Ovary (tissue), 3 donors: ENCODE data around the gene AKAP12.

Source experiments
- CTCF ChIP-seq, 3 donors: fragments of 450-650 bp in 2 of 3; fragments of 200-600 bp in 1 of 3; IDR thresholded peaks; one replicate each; pipeline versions ENCODE4 v1.5.1 to v1.8.0; 2016 to 2022; ENCODE audit warnings: antibody characterized with exemption in 3 of 3, mild to moderate bottlenecking in 1 of 3
- POLR2A ChIP-seq: fragments of 450-650 bp; IDR thresholded peaks from one replicate; pipeline ENCODE4 v1.6.1; 2017; ENCODE audit warnings: antibody characterized with exemption, mild to moderate bottlenecking, moderate library complexity
- donor health status: DM: no; HTN: no; CAD: no.

GRCh38 chr6:151247490-151247889 lies 7.7 kb downstream of the AKAP12 start:
- TF ChIP-seq POLR2A, result no peak
- no peak for TF ChIP-seq CTCF (IDR thresholded peaks at IDR 0.05)
